ENCODE measurements around the gene DNAH5. TPM values are rescaled to one million over a fixed set of nuclear protein-coding genes. Genes with fewer than 3 reads are reported as not detected.
A peak's percentile ranks its signal among the peaks of the same experiment; 100 is the strongest.
"Not testable (repeated sequence)": the region's sequence is repeated elsewhere in the genome, so short reads cannot be mapped to it uniquely, and the experiment has no call there.

The DNAH5 gene
- total and polyA plus RNA-seq, 8 donors, result 0.61 to 9.8 (median 2.7) TPM

GRCh38 chr5:13809921-13810320, 134.6 kb downstream of the DNAH5 start:
- peak in 1 of 4 donors; percentile 57 for DNase-seq
- Histone ChIP-seq H3K4me3 (no peak overlapping the region), H3K36me3 (peaks cover 0 to 3% of the 10 kb centered on the region in 2 donors), H3K27ac (no peak overlapping the region), H3K27me3 (no peaks in the 10 kb centered on the region), H3K4me1 (no peaks in the 10 kb centered on the region), H3K9me3 (peaks cover 0 to 31% of the 10 kb centered on the region in 2 donors)
- intact Hi-C loops (cut with DNase I), result no loop called here
- TF ChIP-seq, protein P1, sequence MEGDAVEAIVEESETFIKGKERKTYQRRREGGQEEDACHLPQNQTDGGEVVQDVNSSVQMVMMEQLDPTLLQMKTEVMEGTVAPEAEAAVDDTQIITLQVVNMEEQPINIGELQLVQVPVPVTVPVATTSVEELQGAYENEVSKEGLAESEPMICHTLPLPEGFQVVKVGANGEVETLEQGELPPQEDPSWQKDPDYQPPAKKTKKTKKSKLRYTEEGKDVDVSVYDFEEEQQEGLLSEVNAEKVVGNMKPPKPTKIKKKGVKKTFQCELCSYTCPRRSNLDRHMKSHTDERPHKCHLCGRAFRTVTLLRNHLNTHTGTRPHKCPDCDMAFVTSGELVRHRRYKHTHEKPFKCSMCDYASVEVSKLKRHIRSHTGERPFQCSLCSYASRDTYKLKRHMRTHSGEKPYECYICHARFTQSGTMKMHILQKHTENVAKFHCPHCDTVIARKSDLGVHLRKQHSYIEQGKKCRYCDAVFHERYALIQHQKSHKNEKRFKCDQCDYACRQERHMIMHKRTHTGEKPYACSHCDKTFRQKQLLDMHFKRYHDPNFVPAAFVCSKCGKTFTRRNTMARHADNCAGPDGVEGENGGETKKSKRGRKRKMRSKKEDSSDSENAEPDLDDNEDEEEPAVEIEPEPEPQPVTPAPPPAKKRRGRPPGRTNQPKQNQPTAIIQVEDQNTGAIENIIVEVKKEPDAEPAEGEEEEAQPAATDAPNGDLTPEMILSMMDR (IDR thresholded peaks at IDR 0.05), result no peak
- no peak for ATAC-seq

DNA sequence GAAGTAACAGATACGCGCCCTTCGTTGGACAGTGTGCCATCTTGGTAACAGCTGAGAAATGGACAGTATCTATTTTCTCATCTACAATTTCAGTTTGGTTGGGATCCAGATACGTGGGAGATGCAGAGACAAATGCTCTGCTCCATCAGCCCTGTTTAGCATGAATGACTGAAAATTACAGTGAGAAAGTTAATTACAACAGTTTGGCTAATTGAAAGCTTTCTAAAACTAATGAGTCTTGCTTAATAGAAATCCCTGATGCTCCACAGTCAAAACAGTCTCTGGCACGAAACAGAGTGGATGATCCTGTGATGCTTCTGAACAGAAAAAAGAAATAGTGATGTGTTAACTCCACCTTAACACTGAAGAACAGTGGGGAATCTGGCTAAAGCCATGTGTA, 140.2 kb downstream of the DNAH5 start:
- TF ChIP-seq, protein P1 (IDR thresholded peaks at IDR 0.05), result no peak
- H3K9me3 ChIP-seq, result peaks cover 0 to 23% of the 10 kb centered on the region in 2 donors
- intact Hi-C loops (cut with DNase I), result no loop called here
- no peak overlapping the region for H3K4me3 ChIP-seq
- peaks cover 0 to 3% of the 10 kb centered on the region in 2 donors for H3K36me3 ChIP-seq
- H3K4me1 ChIP-seq, result no peaks in the 10 kb centered on the region
- no peak overlapping the region for H3K27ac ChIP-seq
- no peaks in the 10 kb centered on the region for H3K27me3 ChIP-seq
- ATAC-seq (no peak), DNase-seq (no peak)

DNA sequence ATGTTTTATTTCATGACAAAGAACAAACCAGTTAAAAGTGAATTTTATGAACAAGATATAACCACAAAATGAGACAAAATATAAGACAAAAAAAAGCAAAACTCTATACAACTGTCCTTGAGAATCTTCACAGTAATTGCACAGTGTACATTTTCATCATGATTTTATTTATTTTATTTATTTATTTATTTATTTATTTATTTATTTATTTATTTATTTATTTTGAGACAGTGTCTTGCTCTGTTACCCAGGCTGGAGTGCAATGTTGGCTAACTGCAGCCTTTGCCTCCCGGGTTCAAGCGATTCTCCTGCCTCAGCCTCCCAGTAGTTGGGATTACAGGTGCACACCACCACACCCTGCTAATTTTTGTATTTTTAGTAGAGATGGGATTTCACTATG, 145.9 kb downstream of the DNAH5 start:
- H3K4me1 ChIP-seq; ATAC-seq; H3K9me3 ChIP-seq; H3K27me3 ChIP-seq; DNase-seq; intact Hi-C loops (cut with DNase I); H3K27ac ChIP-seq; H3K4me3 ChIP-seq; H3K36me3 ChIP-seq: not testable (repeated sequence)

DNA sequence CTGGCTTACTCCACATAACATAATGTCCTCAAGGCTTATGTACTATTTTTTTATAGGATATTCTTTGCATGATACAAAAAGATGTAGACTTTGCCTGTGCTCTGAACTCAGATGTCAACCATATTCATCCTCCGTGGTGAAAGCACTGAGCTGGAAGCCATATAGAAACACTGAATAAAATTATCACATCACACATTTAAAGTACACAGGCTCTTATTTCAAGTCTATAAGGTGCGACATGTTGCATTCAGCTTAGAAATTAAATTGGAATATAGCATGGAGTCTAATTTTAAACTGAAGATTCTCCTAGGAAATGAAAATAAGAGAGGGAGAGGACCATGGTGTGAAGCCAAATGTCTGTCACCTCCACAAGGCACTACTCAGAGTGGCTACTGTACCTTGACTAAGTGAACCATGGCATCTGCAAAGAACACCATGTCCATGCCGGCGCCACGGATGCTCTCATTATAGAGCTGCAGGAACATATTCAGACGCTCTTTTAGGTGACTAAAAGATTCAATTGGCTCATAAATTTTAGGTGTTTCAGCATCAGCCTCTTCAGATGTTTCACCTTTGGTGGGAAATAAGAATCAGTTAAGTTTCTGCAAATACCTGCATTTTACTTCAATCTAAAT, 158.6 kb downstream of the DNAH5 start:
- Histone ChIP-seq H3K4me1 (no peaks in the 10 kb centered on the region), H3K27ac (no peak overlapping the region), H3K27me3 (no peaks in the 10 kb centered on the region), H3K9me3 (peaks cover 0 to 10% of the 10 kb centered on the region in 2 donors), H3K36me3 (no peaks in the 10 kb centered on the region), H3K4me3 (no peak overlapping the region)
- DNase-seq, result no peak
- no peak for ATAC-seq
- intact Hi-C loops (cut with DNase I), result no loop called here
- TF ChIP-seq, protein P1 (IDR thresholded peaks at IDR 0.05), result no peak

- H3K4me3 ChIP-seq, result no peak overlapping the region
- H3K9me3 ChIP-seq, result peaks cover 0 to 3% of the 10 kb centered on the region in 2 donors
- intact Hi-C loops (cut with DNase I), result no loop called here
- no peaks in the 10 kb centered on the region for H3K4me1 ChIP-seq
- ATAC-seq (no peak), DNase-seq (no peak)
- no peak overlapping the region for H3K27ac ChIP-seq
- H3K27me3 ChIP-seq, result no peaks in the 10 kb centered on the region
- no peaks in the 10 kb centered on the region for H3K36me3 ChIP-seq
- TF ChIP-seq, protein P1 (IDR thresholded peaks at IDR 0.05), result no peak
Observed at GRCh38 chr5:13783726-13784125, 160.8 kb downstream of the DNAH5 start.

GRCh38 chr5:13780081-13780480, 164.4 kb downstream of the DNAH5 start:
- no peaks in the 10 kb centered on the region for H3K27me3 ChIP-seq
- H3K4me1 ChIP-seq, result no peaks in the 10 kb centered on the region
- ATAC-seq (no peak), DNase-seq (no peak)
- intact Hi-C loops (cut with DNase I), result no loop called here
- H3K27ac ChIP-seq, result no peak overlapping the region
- TF ChIP-seq, protein P1 (IDR thresholded peaks at IDR 0.05), result no peak
- no peaks in the 10 kb centered on the region for H3K9me3 ChIP-seq
- H3K4me3 ChIP-seq, result no peak overlapping the region
- H3K36me3 ChIP-seq, result no peaks in the 10 kb centered on the region

Measured in left lung (tissue), 10 donors.